ENCODE results near the gene KRTAP10-3.

Gene KRTAP10-3

GRCh38 chr21:44513389-44514217 lies 45.0 kb downstream of the KRTAP10-3 start:
- no peak overlapping the region for H2AFZ ChIP-seq (ENCODE audit: insufficient read depth, low read length, poor library complexity)
- H2BK5ac ChIP-seq (ENCODE audit: low read depth, low read length, poor library complexity), result no peak overlapping the region
- no peak overlapping the region for H3K27ac ChIP-seq (ENCODE audit: low read depth, low read length)
- no peak overlapping the region for H3K4ac ChIP-seq (ENCODE audit: low read depth, low read length)
- DNase-seq, result no peak
- H3K14ac ChIP-seq (ENCODE audit: low read length), result no peak overlapping the region
- H2BK12ac ChIP-seq (ENCODE audit: low read length), result no peak overlapping the region
- WGBS (ENCODE audit: extremely low coverage, insufficient coverage, insufficient read length), result no CpG with 5 or more reads among the region's 15 CpGs
- H3K9me3 ChIP-seq (ENCODE audit: insufficient read depth, low read depth, low read length), result peaks cover 3% of the 10 kb centered on the region
- no peak overlapping the region for H3K4me2 ChIP-seq (ENCODE audit: low read length)
- no peaks in the 10 kb centered on the region for H3K79me2 ChIP-seq (ENCODE audit: control insufficient read depth, insufficient read depth, low read length, poor library complexity)
- H4K12ac ChIP-seq (ENCODE audit: low read depth, low read length), result no peak overlapping the region
- no peak overlapping the region for H2AK5ac ChIP-seq (ENCODE audit: low read length)
- H3K9ac ChIP-seq (ENCODE audit: low read length), result no peak overlapping the region
- no peaks in the 10 kb centered on the region for H3K36me3 ChIP-seq (ENCODE audit: control insufficient read depth in 1 of 2, insufficient read depth in 2 of 2, low read length in 2 of 2)
- H3K4me3 ChIP-seq (ENCODE audit: low read depth, low read length), result no peak overlapping the region
- H4K91ac ChIP-seq (ENCODE audit: low read depth, low read length), result no peak overlapping the region
- no peaks in the 10 kb centered on the region for H3K79me1 ChIP-seq (ENCODE audit: low read length)
- H3K27me3 ChIP-seq (ENCODE audit: insufficient read depth, low read length), result no peaks in the 10 kb centered on the region
- H3K23ac ChIP-seq (ENCODE audit: low read length), result no peak overlapping the region
- H4K8ac ChIP-seq (ENCODE audit: low read depth, low read length), result no peak overlapping the region
- H3K4me1 ChIP-seq (ENCODE audit: control insufficient read depth in 1 of 2, insufficient read depth in 2 of 2, low read length in 2 of 2), result peaks cover 3 to 7% of the 10 kb centered on the region in 2 experiments
- no peak overlapping the region for H3K18ac ChIP-seq (ENCODE audit: low read length)
- no peak overlapping the region for H2BK120ac ChIP-seq (ENCODE audit: insufficient read depth, low read length, poor library complexity)

- WGBS (ENCODE audit: extremely low coverage, insufficient coverage, insufficient read length), result no CpG with 5 or more reads among the region's 21 CpGs
- Histone ChIP-seq H3K18ac (ENCODE audit: low read length) (no peak overlapping the region), H3K4me2 (ENCODE audit: low read length) (no peak overlapping the region)
Measured at GRCh38 chr21:44512496-44513388, 45.9 kb downstream of the KRTAP10-3 start.

GRCh38 chr21:44511938-44512275 lies 46.7 kb downstream of the KRTAP10-3 start:
- no peak overlapping the region for H3K27ac ChIP-seq (ENCODE audit: low read depth, low read length)
- H3K23ac ChIP-seq (ENCODE audit: low read length), result no peak overlapping the region
- no peak overlapping the region for H4K8ac ChIP-seq (ENCODE audit: low read depth, low read length)
- no peaks in the 10 kb centered on the region for H3K27me3 ChIP-seq (ENCODE audit: insufficient read depth, low read length)
- no peak for DNase-seq
- no peak overlapping the region for H3K9ac ChIP-seq (ENCODE audit: low read length)
- no peak overlapping the region for H2BK12ac ChIP-seq (ENCODE audit: low read length)
- H3K79me2 ChIP-seq (ENCODE audit: control insufficient read depth, insufficient read depth, low read length, poor library complexity), result no peaks in the 10 kb centered on the region
- no peak overlapping the region for H3K4ac ChIP-seq (ENCODE audit: low read depth, low read length)
- H2AFZ ChIP-seq (ENCODE audit: insufficient read depth, low read length, poor library complexity), result no peak overlapping the region
- H3K14ac ChIP-seq (ENCODE audit: low read length), result no peak overlapping the region
- H3K36me3 ChIP-seq (ENCODE audit: control insufficient read depth in 1 of 2, insufficient read depth in 2 of 2, low read length in 2 of 2), result no peaks in the 10 kb centered on the region
- H3K4me1 ChIP-seq (ENCODE audit: control insufficient read depth in 1 of 2, insufficient read depth in 2 of 2, low read length in 2 of 2), result peaks cover 3 to 7% of the 10 kb centered on the region in 2 experiments
- no peak overlapping the region for H3K4me2 ChIP-seq (ENCODE audit: low read length)
- H2AK5ac ChIP-seq (ENCODE audit: low read length), result no peak overlapping the region
- no peak overlapping the region for H2BK5ac ChIP-seq (ENCODE audit: low read depth, low read length, poor library complexity)
- no peaks in the 10 kb centered on the region for H3K79me1 ChIP-seq (ENCODE audit: low read length)
- no peak overlapping the region for H3K18ac ChIP-seq (ENCODE audit: low read length)
- H3K9me3 ChIP-seq (ENCODE audit: insufficient read depth, low read depth, low read length), result no peaks in the 10 kb centered on the region
- no CpG with 5 or more reads among the region's 8 CpGs for WGBS (ENCODE audit: extremely low coverage, insufficient coverage, insufficient read length)
- no peak overlapping the region for H4K12ac ChIP-seq (ENCODE audit: low read depth, low read length)
- no peak overlapping the region for H2BK120ac ChIP-seq (ENCODE audit: insufficient read depth, low read length, poor library complexity)
- no peak overlapping the region for H4K91ac ChIP-seq (ENCODE audit: low read depth, low read length)
- H3K4me3 ChIP-seq (ENCODE audit: low read depth, low read length), result no peak overlapping the region

More at GRCh38 chr21:44512496-44513388, 45.9 kb downstream of the KRTAP10-3 start:
- Histone ChIP-seq H3K27me3 (ENCODE audit: insufficient read depth, low read length) (no peaks in the 10 kb centered on the region), H2BK5ac (ENCODE audit: low read depth, low read length, poor library complexity) (no peak overlapping the region), H3K23ac (ENCODE audit: low read length) (no peak overlapping the region), H3K9me3 (ENCODE audit: insufficient read depth, low read depth, low read length) (peaks cover 3% of the 10 kb centered on the region), H4K8ac (ENCODE audit: low read depth, low read length) (no peak overlapping the region), H3K27ac (ENCODE audit: low read depth, low read length) (no peak overlapping the region), H4K12ac (ENCODE audit: low read depth, low read length) (no peak overlapping the region), H3K4ac (ENCODE audit: low read depth, low read length) (no peak overlapping the region), H2AK5ac (ENCODE audit: low read length) (no peak overlapping the region), H3K79me1 (ENCODE audit: low read length) (no peaks in the 10 kb centered on the region), H4K91ac (ENCODE audit: low read depth, low read length) (no peak overlapping the region), H3K79me2 (ENCODE audit: control insufficient read depth, insufficient read depth, low read length, poor library complexity) (no peaks in the 10 kb centered on the region), H3K4me1 (ENCODE audit: control insufficient read depth in 1 of 2, insufficient read depth in 2 of 2, low read length in 2 of 2) (peaks cover 3 to 7% of the 10 kb centered on the region in 2 experiments), H2BK12ac (ENCODE audit: low read length) (no peak overlapping the region), H3K14ac (ENCODE audit: low read length) (no peak overlapping the region), H3K36me3 (ENCODE audit: control insufficient read depth in 1 of 2, insufficient read depth in 2 of 2, low read length in 2 of 2) (no peaks in the 10 kb centered on the region), H2BK120ac (ENCODE audit: insufficient read depth, low read length, poor library complexity) (no peak overlapping the region), H2AFZ (ENCODE audit: insufficient read depth, low read length, poor library complexity) (no peak overlapping the region), H3K4me3 (ENCODE audit: low read depth, low read length) (no peak overlapping the region), H3K9ac (ENCODE audit: low read length) (no peak overlapping the region)
- DNase-seq, result no peak

GRCh38 chr21:44511219-44511937 lies 47.2 kb downstream of the KRTAP10-3 start:
- Histone ChIP-seq H4K8ac (ENCODE audit: low read depth, low read length) (no peak overlapping the region), H3K9ac (ENCODE audit: low read length) (no peak overlapping the region), H3K9me3 (ENCODE audit: insufficient read depth, low read depth, low read length) (no peaks in the 10 kb centered on the region), H3K23ac (ENCODE audit: low read length) (no peak overlapping the region), H3K4me1 (ENCODE audit: control insufficient read depth in 1 of 2, insufficient read depth in 2 of 2, low read length in 2 of 2) (peaks cover 3 to 7% of the 10 kb centered on the region in 2 experiments), H3K4me3 (ENCODE audit: low read depth, low read length) (peak overlapping the region; percentile 22), H3K79me2 (ENCODE audit: control insufficient read depth, insufficient read depth, low read length, poor library complexity) (no peaks in the 10 kb centered on the region), H2AFZ (ENCODE audit: insufficient read depth, low read length, poor library complexity) (no peak overlapping the region), H3K4ac (ENCODE audit: low read depth, low read length) (no peak overlapping the region), H3K14ac (ENCODE audit: low read length) (no peak overlapping the region), H3K36me3 (ENCODE audit: control insufficient read depth in 1 of 2, insufficient read depth in 2 of 2, low read length in 2 of 2) (no peaks in the 10 kb centered on the region), H3K27me3 (ENCODE audit: insufficient read depth, low read length) (no peaks in the 10 kb centered on the region), H4K12ac (ENCODE audit: low read depth, low read length) (no peak overlapping the region), H3K27ac (ENCODE audit: low read depth, low read length) (no peak overlapping the region), H2BK120ac (ENCODE audit: insufficient read depth, low read length, poor library complexity) (no peak overlapping the region), H4K91ac (ENCODE audit: low read depth, low read length) (no peak overlapping the region), H3K4me2 (ENCODE audit: low read length) (no peak overlapping the region), H3K18ac (ENCODE audit: low read length) (no peak overlapping the region), H2AK5ac (ENCODE audit: low read length) (no peak overlapping the region), H2BK12ac (ENCODE audit: low read length) (no peak overlapping the region), H3K79me1 (ENCODE audit: low read length) (no peaks in the 10 kb centered on the region), H2BK5ac (ENCODE audit: low read depth, low read length, poor library complexity) (no peak overlapping the region)
- whole genome bisulfite sequencing (ENCODE audit: extremely low coverage, insufficient coverage, insufficient read length), result no CpG with 5 or more reads among the region's 11 CpGs
- DNase-seq, result no peak
